Measurements from ENCODE around the gene BBS2. TPM values are rescaled to one million over a fixed set of nuclear protein-coding genes. Genes with fewer than 3 reads are reported as not detected.
A peak's percentile ranks its signal among the peaks of the same experiment; 100 is the strongest.

BBS2 gene
- total and polyA plus RNA-seq, 2 experiments from 2014 or later = 13.7 to 25.2 TPM

DNA sequence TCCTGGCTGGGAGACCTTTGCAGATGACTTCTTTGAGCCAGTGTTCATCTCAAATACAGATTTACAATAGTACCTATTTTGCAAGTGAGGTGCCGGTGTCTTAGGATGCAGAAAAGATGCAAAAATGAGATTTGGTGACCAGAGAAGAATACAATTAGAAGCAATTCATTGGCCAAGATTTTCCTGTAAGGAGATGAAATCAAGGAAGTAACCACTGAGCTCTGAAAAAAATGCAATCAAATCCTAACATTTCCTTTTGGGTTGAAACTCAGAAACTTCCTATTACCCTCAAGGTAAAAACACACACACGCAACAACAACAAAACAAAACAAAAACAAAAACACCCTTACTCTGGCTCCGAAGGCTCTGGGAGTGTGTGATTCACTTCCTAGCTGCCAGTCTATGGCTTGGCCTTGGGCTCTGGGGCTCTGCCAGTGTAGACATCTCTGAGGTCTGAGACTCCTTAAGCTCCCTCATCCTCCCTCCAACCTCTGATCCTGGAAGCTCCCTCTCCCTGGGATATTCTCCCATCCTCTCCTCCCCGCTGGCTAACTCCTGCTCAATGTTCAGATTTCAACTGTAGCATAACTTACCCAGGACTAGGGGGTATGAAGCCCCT, 28.2 kb upstream of the BBS2 start:
- no peak for DNase-seq (ENCODE audit: low spot score)
- Histone ChIP-seq H3K36me3 (ENCODE audit: insufficient read depth) (no peaks in the 10 kb centered on the region), H3K4me3 (peak overlapping the region; percentile 40; the same call in 1 of the 2 replicates), H3K9me2 (ENCODE audit: insufficient read depth) (no peaks in the 10 kb centered on the region), H2AFZ (peak overlapping the region; percentile 4), H3K4me1 (ENCODE audit: insufficient read depth) (peaks cover 24% of the 10 kb centered on the region), H3F3A (replicated peaks; ENCODE audit: low read depth) (peaks cover 11% of the 10 kb centered on the region; the same call in 1 of the 2 replicates), H3K79me2 (replicated peaks; ENCODE audit: insufficient read depth) (no peaks in the 10 kb centered on the region), H3K27me3 (ENCODE audit: insufficient read depth) (no peaks in the 10 kb centered on the region), H3K27ac (ENCODE audit: low read depth) (peak overlapping the region; percentile 97), H4K20me1 (replicated peaks; ENCODE audit: insufficient read depth) (no peaks in the 10 kb centered on the region), H3K4me2 (peak overlapping the region; percentile 72)
- Mint-ChIP-seq H3K4me1 (peaks cover 28% of the 10 kb centered on the region), H3K4me3 (peak overlapping the region; percentile 55), H3K27ac (peak overlapping the region; percentile 96), H3K36me3 (ENCODE audit: low read depth) (no peaks in the 10 kb centered on the region), H3K27me3 (ENCODE audit: insufficient read depth, low read depth, poor library complexity) (peaks cover 21% of the 10 kb centered on the region), H3K9me3 (no peaks in the 10 kb centered on the region; the same call in 2 of the 3 replicates)
- ATAC-seq = no peak; the same call in 2 of the 3 replicates
- TF ChIP-seq, protein P1, sequence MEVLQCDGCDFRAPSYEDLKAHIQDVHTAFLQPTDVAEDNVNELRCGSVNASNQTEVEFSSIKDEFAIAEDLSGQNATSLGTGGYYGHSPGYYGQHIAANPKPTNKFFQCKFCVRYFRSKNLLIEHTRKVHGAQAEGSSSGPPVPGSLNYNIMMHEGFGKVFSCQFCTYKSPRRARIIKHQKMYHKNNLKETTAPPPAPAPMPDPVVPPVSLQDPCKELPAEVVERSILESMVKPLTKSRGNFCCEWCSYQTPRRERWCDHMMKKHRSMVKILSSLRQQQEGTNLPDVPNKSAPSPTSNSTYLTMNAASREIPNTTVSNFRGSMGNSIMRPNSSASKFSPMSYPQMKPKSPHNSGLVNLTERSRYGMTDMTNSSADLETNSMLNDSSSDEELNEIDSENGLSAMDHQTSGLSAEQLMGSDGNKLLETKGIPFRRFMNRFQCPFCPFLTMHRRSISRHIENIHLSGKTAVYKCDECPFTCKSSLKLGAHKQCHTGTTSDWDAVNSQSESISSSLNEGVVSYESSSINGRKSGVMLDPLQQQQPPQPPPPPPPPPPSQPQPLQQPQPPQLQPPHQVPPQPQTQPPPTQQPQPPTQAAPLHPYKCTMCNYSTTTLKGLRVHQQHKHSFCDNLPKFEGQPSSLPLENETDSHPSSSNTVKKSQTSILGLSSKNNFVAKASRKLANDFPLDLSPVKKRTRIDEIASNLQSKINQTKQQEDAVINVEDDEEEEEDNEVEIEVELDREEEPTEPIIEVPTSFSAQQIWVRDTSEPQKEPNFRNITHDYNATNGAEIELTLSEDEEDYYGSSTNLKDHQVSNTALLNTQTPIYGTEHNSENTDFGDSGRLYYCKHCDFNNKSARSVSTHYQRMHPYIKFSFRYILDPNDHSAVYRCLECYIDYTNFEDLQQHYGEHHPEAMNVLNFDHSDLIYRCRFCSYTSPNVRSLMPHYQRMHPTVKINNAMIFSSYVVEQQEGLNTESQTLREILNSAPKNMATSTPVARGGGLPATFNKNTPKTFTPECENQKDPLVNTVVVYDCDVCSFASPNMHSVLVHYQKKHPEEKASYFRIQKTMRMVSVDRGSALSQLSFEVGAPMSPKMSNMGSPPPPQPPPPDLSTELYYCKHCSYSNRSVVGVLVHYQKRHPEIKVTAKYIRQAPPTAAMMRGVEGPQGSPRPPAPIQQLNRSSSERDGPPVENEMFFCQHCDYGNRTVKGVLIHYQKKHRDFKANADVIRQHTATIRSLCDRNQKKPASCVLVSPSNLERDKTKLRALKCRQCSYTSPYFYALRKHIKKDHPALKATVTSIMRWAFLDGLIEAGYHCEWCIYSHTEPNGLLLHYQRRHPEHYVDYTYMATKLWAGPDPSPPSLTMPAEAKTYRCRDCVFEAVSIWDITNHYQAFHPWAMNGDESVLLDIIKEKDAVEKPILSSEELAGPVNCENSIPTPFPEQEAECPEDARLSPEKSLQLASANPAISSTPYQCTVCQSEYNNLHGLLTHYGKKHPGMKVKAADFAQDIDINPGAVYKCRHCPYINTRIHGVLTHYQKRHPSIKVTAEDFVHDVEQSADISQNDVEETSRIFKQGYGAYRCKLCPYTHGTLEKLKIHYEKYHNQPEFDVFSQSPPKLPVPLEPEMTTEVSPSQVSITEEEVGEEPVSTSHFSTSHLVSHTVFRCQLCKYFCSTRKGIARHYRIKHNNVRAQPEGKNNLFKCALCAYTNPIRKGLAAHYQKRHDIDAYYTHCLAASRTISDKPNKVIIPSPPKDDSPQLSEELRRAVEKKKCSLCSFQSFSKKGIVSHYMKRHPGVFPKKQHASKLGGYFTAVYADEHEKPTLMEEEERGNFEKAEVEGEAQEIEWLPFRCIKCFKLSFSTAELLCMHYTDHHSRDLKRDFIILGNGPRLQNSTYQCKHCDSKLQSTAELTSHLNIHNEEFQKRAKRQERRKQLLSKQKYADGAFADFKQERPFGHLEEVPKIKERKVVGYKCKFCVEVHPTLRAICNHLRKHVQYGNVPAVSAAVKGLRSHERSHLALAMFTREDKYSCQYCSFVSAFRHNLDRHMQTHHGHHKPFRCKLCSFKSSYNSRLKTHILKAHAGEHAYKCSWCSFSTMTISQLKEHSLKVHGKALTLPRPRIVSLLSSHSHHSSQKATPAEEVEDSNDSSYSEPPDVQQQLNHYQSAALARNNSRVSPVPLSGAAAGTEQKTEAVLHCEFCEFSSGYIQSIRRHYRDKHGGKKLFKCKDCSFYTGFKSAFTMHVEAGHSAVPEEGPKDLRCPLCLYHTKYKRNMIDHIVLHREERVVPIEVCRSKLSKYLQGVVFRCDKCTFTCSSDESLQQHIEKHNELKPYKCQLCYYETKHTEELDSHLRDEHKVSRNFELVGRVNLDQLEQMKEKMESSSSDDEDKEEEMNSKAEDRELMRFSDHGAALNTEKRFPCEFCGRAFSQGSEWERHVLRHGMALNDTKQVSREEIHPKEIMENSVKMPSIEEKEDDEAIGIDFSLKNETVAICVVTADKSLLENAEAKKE (CRISPR knock-in tag; IDR thresholded peaks at IDR 0.05) = no peak
- TF ChIP-seq ZNF331 (CRISPR knock-in tag; IDR thresholded peaks at IDR 0.05; ENCODE audit: low read depth) (no peak), NANOG (IDR thresholded peaks at IDR 0.05; ENCODE audit: borderline replicate concordance) (no peak), STAT1 (IDR thresholded peaks at IDR 0.05; ENCODE audit: unreplicated experiment) (no peak), JUNB (IDR thresholded peaks at IDR 0.05; ENCODE audit: unreplicated experiment) (no peak), EZH2 (IDR thresholded peaks at IDR 0.05; ENCODE audit: low read depth, unreplicated experiment) (no peak), EZH2phosphoT487 (IDR thresholded peaks at IDR 0.05; ENCODE audit: unreplicated experiment) (no peak), CREB1 (CRISPR knock-in tag; IDR thresholded peaks at IDR 0.05; ENCODE audit: low read depth) (no peak), ZNF114 (CRISPR knock-in tag; IDR thresholded peaks at IDR 0.05) (no peak), POLR2AphosphoS5 (IDR thresholded peaks at IDR 0.05; ENCODE audit: low read depth) (no peak)
- TF ChIP-seq, protein P2, sequence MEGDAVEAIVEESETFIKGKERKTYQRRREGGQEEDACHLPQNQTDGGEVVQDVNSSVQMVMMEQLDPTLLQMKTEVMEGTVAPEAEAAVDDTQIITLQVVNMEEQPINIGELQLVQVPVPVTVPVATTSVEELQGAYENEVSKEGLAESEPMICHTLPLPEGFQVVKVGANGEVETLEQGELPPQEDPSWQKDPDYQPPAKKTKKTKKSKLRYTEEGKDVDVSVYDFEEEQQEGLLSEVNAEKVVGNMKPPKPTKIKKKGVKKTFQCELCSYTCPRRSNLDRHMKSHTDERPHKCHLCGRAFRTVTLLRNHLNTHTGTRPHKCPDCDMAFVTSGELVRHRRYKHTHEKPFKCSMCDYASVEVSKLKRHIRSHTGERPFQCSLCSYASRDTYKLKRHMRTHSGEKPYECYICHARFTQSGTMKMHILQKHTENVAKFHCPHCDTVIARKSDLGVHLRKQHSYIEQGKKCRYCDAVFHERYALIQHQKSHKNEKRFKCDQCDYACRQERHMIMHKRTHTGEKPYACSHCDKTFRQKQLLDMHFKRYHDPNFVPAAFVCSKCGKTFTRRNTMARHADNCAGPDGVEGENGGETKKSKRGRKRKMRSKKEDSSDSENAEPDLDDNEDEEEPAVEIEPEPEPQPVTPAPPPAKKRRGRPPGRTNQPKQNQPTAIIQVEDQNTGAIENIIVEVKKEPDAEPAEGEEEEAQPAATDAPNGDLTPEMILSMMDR (conservative IDR thresholded peaks at IDR 0.05; ENCODE audit: low read depth in 2 of 2) = no peak
- TF ChIP-seq, protein P3, sequence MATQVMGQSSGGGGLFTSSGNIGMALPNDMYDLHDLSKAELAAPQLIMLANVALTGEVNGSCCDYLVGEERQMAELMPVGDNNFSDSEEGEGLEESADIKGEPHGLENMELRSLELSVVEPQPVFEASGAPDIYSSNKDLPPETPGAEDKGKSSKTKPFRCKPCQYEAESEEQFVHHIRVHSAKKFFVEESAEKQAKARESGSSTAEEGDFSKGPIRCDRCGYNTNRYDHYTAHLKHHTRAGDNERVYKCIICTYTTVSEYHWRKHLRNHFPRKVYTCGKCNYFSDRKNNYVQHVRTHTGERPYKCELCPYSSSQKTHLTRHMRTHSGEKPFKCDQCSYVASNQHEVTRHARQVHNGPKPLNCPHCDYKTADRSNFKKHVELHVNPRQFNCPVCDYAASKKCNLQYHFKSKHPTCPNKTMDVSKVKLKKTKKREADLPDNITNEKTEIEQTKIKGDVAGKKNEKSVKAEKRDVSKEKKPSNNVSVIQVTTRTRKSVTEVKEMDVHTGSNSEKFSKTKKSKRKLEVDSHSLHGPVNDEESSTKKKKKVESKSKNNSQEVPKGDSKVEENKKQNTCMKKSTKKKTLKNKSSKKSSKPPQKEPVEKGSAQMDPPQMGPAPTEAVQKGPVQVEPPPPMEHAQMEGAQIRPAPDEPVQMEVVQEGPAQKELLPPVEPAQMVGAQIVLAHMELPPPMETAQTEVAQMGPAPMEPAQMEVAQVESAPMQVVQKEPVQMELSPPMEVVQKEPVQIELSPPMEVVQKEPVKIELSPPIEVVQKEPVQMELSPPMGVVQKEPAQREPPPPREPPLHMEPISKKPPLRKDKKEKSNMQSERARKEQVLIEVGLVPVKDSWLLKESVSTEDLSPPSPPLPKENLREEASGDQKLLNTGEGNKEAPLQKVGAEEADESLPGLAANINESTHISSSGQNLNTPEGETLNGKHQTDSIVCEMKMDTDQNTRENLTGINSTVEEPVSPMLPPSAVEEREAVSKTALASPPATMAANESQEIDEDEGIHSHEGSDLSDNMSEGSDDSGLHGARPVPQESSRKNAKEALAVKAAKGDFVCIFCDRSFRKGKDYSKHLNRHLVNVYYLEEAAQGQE (IDR thresholded peaks at IDR 0.05; ENCODE audit: unreplicated experiment) = no peak
- TF ChIP-seq, protein P4, sequence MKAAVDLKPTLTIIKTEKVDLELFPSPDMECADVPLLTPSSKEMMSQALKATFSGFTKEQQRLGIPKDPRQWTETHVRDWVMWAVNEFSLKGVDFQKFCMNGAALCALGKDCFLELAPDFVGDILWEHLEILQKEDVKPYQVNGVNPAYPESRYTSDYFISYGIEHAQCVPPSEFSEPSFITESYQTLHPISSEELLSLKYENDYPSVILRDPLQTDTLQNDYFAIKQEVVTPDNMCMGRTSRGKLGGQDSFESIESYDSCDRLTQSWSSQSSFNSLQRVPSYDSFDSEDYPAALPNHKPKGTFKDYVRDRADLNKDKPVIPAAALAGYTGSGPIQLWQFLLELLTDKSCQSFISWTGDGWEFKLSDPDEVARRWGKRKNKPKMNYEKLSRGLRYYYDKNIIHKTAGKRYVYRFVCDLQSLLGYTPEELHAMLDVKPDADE (IDR thresholded peaks at IDR 0.05) = no peak
